Inflammatory macrophage treated with lipopolysaccharide for 1 hour (primary cell): ENCODE measurements around the gene TSPAN7.

Experiments used
- DNase-seq, 2 donors: peaks; one replicate each; pipeline ENCODE4 v3.0.0-alpha.2; 2020 to 2022

TSPAN7 gene

GRCh38 chrX:38697461-38697860 is 136.1 kb downstream of the TSPAN7 start:
- DNase-seq = no peak

GRCh38 chrX:38699121-38699520 is 137.8 kb downstream of the TSPAN7 start:
- no peak for DNase-seq

- DNase-seq = no peak
Observed at GRCh38 chrX:38699696-38700095, 138.4 kb downstream of the TSPAN7 start.

GRCh38 chrX:38701073-38701472 is 139.7 kb downstream of the TSPAN7 start:
- no peak for DNase-seq

GRCh38 chrX:38704146-38704882 is 143.0 kb downstream of the TSPAN7 start:
- DNase-seq = peak; percentile 41 to 55

GRCh38 chrX:38717871-38718270 is 156.5 kb downstream of the TSPAN7 start:
- peak; percentile 24 to 34 for DNase-seq

- peak; percentile 41 to 72 for DNase-seq
Observed at GRCh38 chrX:38718311-38718710, 157.0 kb downstream of the TSPAN7 start.

- no peak for DNase-seq
Observed at GRCh38 chrX:38726612-38727011, 165.3 kb downstream of the TSPAN7 start.

GRCh38 chrX:38727668-38728067 is 166.3 kb downstream of the TSPAN7 start:
- no peak for DNase-seq

- no peak for DNase-seq
Observed at GRCh38 chrX:38732866-38733265, 171.5 kb downstream of the TSPAN7 start.
